ENCODE measurements around the gene LIMD2.

DNA sequence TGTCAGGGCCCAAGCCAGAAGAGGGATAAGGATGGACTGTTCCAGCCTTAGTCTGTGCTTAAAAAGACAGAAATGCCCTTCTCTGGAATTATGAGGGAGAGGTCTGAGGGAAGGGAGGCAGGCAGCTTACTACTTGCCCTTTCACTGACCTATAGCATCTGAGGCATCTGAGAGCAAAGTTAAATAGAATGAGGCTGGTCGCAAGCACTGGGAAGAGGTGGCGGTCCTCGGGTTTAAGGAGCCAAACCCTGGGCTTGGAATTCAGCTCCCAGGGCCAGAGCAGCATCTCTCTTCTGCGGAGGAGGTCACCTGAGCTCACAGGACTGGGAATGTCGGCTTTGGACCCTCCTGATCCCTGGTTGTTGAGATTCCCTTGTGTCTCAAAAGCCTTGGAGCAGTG is 3.1 kb upstream of the LIMD2 start:
- no peak for TF ChIP-seq SP2 (tag by site-specific recombination; IDR thresholded peaks at IDR 0.05)
- TF ChIP-seq, protein P1, sequence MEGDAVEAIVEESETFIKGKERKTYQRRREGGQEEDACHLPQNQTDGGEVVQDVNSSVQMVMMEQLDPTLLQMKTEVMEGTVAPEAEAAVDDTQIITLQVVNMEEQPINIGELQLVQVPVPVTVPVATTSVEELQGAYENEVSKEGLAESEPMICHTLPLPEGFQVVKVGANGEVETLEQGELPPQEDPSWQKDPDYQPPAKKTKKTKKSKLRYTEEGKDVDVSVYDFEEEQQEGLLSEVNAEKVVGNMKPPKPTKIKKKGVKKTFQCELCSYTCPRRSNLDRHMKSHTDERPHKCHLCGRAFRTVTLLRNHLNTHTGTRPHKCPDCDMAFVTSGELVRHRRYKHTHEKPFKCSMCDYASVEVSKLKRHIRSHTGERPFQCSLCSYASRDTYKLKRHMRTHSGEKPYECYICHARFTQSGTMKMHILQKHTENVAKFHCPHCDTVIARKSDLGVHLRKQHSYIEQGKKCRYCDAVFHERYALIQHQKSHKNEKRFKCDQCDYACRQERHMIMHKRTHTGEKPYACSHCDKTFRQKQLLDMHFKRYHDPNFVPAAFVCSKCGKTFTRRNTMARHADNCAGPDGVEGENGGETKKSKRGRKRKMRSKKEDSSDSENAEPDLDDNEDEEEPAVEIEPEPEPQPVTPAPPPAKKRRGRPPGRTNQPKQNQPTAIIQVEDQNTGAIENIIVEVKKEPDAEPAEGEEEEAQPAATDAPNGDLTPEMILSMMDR (tag by site-specific recombination; IDR thresholded peaks at IDR 0.05) = no peak
- TF ChIP-seq, protein P2, sequence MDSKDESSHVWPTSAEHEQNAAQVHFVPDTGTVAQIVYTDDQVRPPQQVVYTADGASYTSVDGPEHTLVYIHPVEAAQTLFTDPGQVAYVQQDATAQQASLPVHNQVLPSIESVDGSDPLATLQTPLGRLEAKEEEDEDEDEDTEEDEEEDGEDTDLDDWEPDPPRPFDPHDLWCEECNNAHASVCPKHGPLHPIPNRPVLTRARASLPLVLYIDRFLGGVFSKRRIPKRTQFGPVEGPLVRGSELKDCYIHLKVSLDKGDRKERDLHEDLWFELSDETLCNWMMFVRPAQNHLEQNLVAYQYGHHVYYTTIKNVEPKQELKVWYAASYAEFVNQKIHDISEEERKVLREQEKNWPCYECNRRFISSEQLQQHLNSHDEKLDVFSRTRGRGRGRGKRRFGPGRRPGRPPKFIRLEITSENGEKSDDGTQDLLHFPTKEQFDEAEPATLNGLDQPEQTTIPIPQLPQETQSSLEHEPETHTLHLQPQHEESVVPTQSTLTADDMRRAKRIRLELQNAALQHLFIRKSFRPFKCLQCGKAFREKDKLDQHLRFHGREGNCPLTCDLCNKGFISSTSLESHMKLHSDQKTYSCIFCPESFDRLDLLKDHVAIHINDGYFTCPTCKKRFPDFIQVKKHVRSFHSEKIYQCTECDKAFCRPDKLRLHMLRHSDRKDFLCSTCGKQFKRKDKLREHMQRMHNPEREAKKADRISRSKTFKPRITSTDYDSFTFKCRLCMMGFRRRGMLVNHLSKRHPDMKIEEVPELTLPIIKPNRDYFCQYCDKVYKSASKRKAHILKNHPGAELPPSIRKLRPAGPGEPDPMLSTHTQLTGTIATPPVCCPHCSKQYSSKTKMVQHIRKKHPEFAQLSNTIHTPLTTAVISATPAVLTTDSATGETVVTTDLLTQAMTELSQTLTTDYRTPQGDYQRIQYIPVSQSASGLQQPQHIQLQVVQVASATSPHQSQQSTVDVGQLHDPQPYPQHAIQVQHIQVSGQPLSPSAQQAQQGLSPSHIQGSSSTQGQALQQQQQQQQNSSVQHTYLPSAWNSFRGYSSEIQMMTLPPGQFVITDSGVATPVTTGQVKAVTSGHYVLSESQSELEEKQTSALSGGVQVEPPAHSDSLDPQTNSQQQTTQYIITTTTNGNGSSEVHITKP (tag by site-specific recombination; IDR thresholded peaks at IDR 0.05) = no peak
